ENCODE measurements around the gene HSPD1. TPM values are rescaled to one million over a fixed set of nuclear protein-coding genes. Genes with fewer than 3 reads are reported as not detected.

HSPD1 gene
- total and polyA plus RNA-seq, 9 of the 15 experiments (the other 6 are each of a cell fraction or from before 2014, with no cell fraction given), result 398 to 1,014 (median 622) TPM

- TF ChIP-seq NR0B1 (IDR thresholded peaks at IDR 0.05; ENCODE audit: partially characterized antibody) (no peak), BHLHE40 (IDR thresholded peaks at IDR 0.05; ENCODE audit: low read length) (no peak), HNRNPL (IDR thresholded peaks at IDR 0.05; ENCODE audit: low read depth, low read length) (no peak), RNF219 (CRISPR knock-in tag; IDR thresholded peaks at IDR 0.05) (no peak), ZNF263 (CRISPR knock-in tag; IDR thresholded peaks at IDR 0.05; ENCODE audit: borderline replicate concordance) (no peak; the same call in 1 of the 2 replicates), ZNF639 (CRISPR knock-in tag; conservative IDR thresholded peaks at IDR 0.05 in 1 of 2, IDR thresholded peaks at IDR 0.05 in 1 of 2) (0 out of 4 replicates have a peak, but pooled peaks of 1 of the 2 experiments have one; percentile 47), PYGO2 (tag; IDR thresholded peaks at IDR 0.05) (no peak), CREBBP (IDR thresholded peaks at IDR 0.05; ENCODE audit: low read depth, low read length) (no peak), TAL1 (IDR thresholded peaks at IDR 0.05) (no peak), USF1 (CRISPR knock-in tag; IDR thresholded peaks at IDR 0.05) (no peak), ZNF280B (CRISPR knock-in tag; IDR thresholded peaks at IDR 0.05) (no peak), NFATC3 (IDR thresholded peaks at IDR 0.05) (no peak), ELF4 (CRISPR knock-in tag; IDR thresholded peaks at IDR 0.05) (no peak), POLR3A (IDR thresholded peaks at IDR 0.05; ENCODE audit: borderline replicate concordance, extremely low read depth, insufficient read depth, insufficient read length) (no peak), ZNF707 (CRISPR knock-in tag; conservative IDR thresholded peaks at IDR 0.05) (no peak), ZNF408 (CRISPR knock-in tag; IDR thresholded peaks at IDR 0.05; ENCODE audit: low read depth) (no peak), ELK1 (CRISPR knock-in tag; IDR thresholded peaks at IDR 0.05) (no peak), ZNF778 (CRISPR knock-in tag; IDR thresholded peaks at IDR 0.05) (no peak)
Measured at GRCh38 chr2:197453123-197453913, 46.3 kb downstream of the HSPD1 start, which contains the start of gene COQ10B (continued).

Data from K562 (cell line).